ENCODE results near the gene CHN1.

Gene CHN1

GRCh38 chr2:174780856-174781255 lies 224.3 kb downstream of the CHN1 start:
- FAIRE-seq: no peak

GRCh38 chr2:174780191-174780840 lies 224.9 kb downstream of the CHN1 start:
- no peak for FAIRE-seq

GRCh38 chr2:174779361-174779928 lies 225.7 kb downstream of the CHN1 start:
- FAIRE-seq: no peak

GRCh38 chr2:174778085-174778981 lies 226.8 kb downstream of the CHN1 start:
- FAIRE-seq: no peak

GRCh38 chr2:174777347-174778084 lies 227.7 kb downstream of the CHN1 start:
- no peak for FAIRE-seq

- no peak for FAIRE-seq
Observed at GRCh38 chr2:174776675-174777074, 228.5 kb downstream of the CHN1 start.

GRCh38 chr2:174776223-174776622 lies 229.0 kb downstream of the CHN1 start:
- no peak for FAIRE-seq

- no peak for FAIRE-seq
Observed at GRCh38 chr2:174775571-174775980, 229.6 kb downstream of the CHN1 start.

GRCh38 chr2:174774886-174775285 lies 230.3 kb downstream of the CHN1 start:
- FAIRE-seq: no peak

- no peak for FAIRE-seq
Observed at GRCh38 chr2:174773215-174773614, 232.0 kb downstream of the CHN1 start.

- no peak for FAIRE-seq
Observed at GRCh38 chr2:174772472-174772801, 232.7 kb downstream of the CHN1 start.

- no peak for FAIRE-seq
Observed at GRCh38 chr2:174771631-174772471, 233.3 kb downstream of the CHN1 start.

- FAIRE-seq: no peak
Observed at GRCh38 chr2:174771136-174771535, 234.0 kb downstream of the CHN1 start.

- no peak for FAIRE-seq
Observed at GRCh38 chr2:174768557-174768956, 236.6 kb downstream of the CHN1 start.

- no peak for FAIRE-seq
Observed at GRCh38 chr2:174766271-174766670, 238.9 kb downstream of the CHN1 start.

- no peak for FAIRE-seq
Observed at GRCh38 chr2:174765576-174765975, 239.6 kb downstream of the CHN1 start.

GRCh38 chr2:174764280-174765255 lies 240.6 kb downstream of the CHN1 start, which contains the start of gene CHRNA1:
Gene CHRNA1, minus strand, starts transcription at chr2:174764472. Its CDS starts 78 bp downstream, at chr2:174764394.
- FAIRE-seq: no peak

GRCh38 chr2:174763780-174764179 lies 241.4 kb downstream of the CHN1 start:
- FAIRE-seq: no peak

GRCh38 chr2:174762464-174762863 lies 242.7 kb downstream of the CHN1 start:
- no peak for FAIRE-seq

- FAIRE-seq: no peak
Observed at GRCh38 chr2:174761837-174762236, 243.3 kb downstream of the CHN1 start.

Data from A204.1 (cell line).